GM19351 (cell line): ENCODE results near the gene SLC38A3.

ENCODE experiments used
- ATAC-seq: cut with Tn5 transposase; IDR thresholded peaks from one replicate; pipeline ENCODE4 v1.9.1; 2021; ENCODE audit warnings: mild to moderate bottlenecking, moderate library complexity; ENCODE audit not compliant: unreplicated experiment

Gene SLC38A3

DNA sequence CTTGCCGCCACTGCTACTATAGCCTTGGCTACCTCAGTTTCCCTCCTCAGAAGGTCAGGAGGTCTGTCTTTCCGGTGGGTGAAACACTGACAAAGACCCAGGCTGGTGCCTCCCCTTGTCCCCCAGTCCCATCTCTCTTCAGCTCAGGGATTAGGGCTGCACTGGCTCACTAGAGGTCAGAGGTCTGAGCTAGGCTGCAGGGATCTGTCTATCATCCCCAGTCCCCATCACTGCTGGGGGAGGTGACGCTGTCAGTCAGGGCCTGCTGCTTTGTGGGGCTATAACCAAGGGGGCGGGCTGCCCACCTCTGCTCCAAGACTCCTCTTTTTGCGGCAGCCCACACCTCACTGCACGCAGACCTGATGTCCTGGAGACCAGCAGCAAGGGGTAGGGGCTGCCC lies 36.3 kb upstream of the SLC38A3 start:
- no peak for ATAC-seq

DNA sequence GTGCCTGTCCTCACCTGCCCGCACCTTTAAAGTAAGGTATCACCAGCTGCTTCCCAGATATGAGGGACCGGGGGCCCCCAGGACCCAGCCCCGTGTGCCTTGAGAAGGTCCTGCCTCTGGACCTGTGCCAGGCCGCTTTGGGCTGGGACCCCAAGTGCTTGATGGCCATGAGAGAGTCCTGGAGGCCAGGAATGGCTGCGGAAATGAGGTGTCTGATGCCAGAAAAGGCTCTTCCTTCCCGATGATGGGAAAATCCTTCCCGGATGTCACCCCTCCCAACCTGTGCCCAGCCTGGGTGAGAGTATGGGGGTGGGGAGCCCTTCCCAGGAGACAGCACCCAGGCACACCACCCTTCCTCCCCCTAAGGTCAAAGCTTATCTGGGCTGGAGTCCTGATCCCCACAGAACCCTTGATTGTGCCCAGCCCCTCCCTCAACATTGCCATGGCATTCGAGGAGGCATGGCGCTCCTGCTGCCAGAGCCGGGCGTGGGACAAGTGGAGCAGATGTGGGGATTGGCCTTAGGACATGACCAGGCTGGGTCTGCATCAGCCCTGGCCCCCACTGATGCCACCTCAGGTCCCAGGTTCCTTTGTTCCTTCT lies 35.7 kb upstream of the SLC38A3 start:
- no peak for ATAC-seq

DNA sequence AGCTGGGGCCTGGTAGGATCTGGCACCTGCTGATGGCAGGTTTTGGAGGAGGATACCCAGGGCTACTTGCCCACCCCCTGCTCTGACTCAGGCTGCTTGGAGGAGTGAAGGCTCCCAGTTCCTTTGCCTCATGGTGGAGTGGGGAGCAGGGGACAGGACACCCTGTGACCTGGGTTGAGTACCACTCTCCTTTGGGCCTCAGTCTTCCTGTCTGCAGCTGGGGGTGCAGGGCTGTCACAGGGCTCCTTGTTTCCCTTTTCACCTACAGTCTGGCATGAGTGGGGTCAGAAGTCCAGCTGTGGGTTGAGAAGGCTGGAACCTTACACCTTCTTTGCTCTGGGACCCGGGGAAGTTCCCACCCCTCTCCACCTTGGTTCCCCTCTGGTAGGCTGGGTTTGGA lies 35.2 kb upstream of the SLC38A3 start:
- ATAC-seq: no peak

DNA sequence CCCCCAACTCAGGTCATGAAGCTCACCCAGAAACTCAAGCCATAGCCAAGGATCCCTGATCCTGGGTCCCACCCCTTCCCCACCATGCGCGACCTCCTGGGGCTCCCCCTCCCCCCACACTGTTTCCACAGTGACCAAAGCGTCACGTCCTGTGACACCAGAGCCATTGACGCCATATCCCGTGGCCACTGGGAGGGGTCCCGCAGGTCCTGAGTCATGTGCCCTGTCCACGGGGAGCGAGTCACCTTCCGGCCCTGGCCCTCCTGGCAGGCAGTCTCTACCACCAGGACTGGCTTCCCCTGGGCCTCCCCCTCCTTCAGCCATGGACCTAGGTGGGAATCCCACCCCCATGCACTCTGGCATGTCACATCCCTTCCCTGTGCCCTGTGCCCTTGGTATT lies 34.4 kb upstream of the SLC38A3 start:
- no peak for ATAC-seq

DNA sequence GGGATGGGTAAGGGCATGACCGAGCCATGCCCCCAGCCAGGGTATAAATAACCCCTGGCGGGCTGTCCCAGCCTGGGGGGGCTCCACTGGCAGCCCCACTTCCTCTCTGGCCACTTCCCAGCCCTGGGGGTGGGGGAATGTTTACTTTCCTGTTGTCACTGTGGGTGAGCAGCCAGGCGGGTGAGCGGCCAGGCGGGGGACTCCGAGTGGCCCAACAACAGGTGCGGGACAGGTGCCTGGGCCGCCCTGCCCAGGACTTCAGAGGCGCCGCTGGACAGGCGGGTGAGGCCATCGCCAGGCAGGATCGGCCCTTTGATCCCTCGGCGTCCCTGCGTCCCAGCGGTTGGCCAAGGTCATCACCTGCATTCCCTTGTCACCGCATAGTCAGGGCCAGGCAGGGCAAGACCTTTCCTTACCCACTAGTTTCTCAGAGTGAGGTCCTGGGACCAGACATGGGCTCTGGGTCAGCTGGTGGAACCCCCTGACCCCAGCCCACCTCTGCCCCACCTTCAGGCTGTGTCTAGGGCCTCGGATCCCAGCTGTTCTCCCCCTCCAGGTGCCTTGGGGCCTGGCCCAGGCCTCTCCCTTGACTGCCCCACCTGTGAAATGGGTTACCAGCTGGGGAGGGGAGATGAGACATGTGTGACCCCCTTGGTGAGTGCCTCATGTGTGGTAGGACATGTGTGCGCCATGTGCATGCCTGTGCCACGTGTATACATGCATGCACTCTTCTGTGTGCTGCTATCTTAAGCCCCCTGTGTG lies 33.4 kb upstream of the SLC38A3 start:
- no peak for ATAC-seq

DNA sequence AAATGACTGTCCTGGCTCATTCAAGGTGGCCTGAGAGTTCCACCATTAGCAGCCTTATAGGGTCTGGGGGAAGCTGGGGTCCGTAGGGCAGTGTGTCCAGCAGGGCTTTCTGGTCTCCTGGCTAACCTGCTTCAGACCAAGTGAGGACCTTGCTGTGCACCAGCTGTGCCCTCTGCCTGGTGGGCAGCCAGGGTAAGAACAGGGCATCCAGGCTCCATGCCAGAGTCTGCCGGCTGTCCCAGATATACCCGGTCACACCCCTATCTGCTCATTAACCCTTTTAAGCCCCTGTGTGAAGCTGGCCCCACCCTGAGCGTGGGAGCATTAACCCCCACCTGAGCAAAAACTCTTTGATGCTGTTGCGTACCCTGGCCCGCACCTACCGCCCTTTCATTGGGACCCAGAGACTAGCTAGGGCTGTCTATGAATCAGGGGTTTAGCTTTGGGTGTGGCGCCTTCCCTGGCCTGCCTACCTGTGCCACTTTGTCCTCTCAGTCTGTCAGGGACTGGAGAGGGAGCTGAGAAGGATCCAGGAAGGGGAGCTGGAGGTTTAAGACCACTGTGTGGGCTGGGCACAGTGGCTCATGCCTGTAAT lies 32.3 kb upstream of the SLC38A3 start:
- no peak for ATAC-seq

DNA sequence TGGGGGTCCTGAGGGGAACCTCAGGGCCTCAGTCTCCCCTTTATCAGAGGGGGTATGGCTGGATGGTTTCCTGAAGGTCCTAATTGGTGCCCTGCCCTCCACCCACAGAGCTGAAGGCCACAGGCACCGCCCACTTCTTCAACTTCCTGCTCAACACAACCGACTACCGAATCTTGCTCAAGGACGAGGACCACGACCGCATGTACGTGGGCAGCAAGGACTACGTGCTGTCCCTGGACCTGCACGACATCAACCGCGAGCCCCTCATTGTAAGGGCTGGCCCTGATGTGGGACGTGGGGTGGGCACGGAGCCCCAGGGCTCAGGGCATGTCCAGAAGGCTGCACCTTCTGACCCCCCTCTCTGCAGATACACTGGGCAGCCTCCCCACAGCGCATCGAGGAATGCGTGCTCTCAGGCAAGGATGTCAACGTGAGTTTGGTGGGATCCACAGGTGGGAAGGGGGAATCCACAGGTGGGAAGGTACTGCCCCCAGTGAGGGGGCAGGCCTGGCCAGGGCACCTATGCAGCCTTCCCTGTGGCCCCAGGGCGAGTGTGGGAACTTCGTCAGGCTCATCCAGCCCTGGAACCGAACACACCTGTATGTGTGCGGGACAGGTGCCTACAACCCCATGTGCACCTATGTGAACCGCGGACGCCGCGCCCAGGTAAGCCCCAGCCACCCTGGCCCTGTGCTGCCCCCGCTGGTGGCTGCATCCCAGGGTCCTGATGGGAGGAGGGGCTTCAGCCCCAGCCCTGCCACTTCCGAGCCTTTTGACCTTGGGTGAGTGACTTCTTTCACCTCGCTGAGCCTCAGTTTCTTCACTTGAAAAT lies 31.2 kb upstream of the SLC38A3 start:
- no peak for ATAC-seq

DNA sequence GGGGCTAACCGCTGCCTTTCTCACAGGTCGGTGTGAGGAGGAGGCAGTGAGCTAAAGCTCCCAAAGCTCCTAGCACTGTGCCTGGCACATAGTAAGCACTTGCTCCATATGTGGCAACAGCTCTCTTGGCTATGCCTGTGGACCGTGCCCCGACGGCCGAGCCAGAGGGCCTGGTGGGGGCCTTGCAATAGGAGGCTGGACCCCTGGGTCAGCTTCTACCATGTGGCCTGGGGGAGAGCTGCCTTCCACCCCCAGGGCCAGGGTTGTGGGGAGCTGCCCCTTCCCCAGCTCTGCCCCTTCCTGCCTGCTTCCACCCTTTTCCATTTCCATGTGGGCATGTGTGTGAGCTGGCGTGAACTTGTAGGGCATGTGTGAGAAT lies 30.6 kb upstream of the SLC38A3 start:
- ATAC-seq: no peak

DNA sequence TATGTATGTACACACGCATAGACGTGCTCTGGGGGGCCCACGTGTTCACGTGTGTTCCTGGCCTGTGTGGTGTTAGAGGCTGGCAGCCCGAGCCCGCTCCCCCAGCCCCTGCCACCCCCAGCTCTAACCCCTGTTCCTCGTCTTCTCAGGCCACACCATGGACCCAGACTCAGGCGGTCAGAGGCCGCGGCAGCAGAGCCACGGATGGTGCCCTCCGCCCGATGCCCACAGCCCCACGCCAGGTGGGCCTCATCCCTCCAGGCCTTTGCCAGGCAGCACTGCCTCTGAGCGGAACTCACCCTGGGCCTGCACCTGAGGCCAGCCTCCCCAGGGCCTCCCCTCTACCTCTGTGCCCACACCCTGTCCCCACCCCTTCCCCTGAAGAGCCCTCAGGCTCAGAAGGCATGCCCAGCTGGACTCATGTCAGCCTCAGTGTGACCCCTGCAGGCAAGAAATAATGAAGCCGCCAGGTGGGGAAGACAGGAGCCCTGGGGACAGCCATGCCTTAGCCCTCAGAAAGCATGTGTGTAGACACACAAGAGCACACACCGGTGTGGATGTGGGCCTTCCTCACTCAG lies 30.0 kb upstream of the SLC38A3 start:
- no peak for ATAC-seq

DNA sequence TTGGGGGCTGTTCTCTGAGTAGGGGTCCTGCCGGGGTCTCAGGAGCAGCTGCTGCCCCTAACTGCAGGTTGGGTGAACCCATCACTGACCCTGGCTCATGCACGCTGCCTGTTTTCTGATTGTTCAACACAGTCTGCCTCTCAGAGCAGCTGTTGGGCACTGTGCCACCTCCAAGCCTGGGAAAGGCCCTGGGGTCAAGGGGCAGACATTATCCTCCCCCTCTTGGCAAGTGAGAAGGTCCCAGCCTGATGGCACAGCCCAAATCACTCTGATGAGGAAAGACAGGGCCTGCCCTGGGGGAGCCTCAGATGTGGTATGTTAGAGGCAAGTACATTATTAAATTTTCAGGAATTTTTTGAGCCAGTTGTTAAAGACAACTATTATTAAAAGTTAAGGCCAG lies 27.7 kb upstream of the SLC38A3 start:
- ATAC-seq: no peak

DNA sequence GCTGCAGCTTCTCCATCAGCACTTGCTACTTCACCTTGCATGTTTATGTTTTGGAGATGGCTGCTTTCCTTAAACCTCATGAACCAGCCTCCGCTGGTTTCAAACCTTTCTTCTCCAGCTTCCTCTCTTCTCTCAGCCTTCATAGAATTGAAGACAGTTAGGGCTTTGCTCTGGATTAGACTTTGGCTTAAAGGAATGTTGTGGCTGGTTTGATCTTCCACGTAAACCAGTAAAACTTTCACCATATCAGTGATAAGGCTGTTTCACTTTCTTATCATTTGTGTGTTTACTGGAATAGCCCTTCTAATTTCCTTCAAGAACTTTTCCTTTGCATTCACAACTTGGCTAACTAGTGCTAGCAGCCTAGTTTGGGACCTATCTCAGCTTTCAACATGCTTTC lies 25.4 kb upstream of the SLC38A3 start:
- no peak for ATAC-seq

DNA sequence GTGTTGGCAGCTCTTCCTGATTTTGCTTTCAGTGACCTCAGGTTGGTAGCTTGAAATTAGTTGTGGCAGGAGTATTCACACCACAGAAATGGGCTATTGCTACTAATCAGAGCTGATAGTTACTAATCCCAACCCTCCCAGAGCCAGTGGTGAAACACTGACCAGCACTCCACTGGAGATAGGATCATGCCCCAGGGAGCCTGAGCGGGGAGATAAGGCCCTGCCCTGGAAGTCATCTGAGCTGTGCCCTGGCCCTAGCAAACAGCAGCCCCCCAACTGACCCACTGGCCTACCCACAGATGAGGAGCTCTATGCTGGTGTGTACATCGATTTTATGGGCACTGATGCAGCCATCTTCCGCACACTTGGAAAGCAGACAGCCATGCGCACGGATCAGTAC lies 23.1 kb upstream of the SLC38A3 start:
- no peak for ATAC-seq

DNA sequence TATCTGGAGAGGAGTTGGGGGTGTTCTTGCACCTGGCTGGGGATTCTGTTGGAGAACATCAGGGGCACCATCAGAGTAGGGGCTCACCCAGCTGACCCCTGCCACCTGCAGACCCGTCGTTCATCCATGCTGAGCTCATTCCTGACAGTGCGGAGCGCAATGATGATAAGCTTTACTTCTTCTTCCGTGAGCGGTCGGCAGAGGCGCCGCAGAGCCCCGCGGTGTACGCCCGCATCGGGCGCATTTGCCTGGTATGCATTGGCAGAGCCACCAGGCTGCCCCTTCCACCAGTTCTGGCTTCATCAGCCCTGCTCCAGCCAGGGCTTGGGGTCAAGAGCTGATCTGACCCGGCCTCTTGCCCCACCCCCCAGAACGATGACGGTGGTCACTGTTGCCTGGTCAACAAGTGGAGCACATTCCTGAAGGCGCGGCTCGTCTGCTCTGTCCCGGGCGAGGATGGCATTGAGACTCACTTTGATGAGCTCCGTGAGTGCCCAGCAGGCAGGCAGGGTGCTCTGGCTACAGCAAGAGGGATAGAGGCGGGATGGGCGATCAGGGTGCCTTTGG lies 22.5 kb upstream of the SLC38A3 start:
- no peak for ATAC-seq

DNA sequence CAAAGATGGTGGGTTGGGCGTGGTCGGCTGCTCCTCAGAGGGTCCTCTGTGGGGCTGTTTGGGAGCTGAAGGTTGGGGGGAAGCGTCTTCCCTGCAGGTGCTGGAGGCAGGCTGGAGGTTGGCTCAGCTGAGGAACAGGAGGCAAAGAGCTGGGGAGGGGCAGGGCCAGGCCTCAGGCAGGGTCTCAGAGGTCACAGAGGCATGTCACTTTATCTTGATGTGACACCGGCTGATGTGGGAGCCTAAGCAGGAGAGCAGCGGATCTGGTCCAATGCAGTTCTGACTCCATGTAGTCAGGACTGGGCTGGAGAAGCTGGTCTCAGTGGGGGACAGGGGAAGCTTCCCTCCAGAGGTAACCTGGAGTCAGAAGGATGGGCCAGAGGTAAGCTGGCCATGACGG lies 21.3 kb upstream of the SLC38A3 start:
- no peak for ATAC-seq

DNA sequence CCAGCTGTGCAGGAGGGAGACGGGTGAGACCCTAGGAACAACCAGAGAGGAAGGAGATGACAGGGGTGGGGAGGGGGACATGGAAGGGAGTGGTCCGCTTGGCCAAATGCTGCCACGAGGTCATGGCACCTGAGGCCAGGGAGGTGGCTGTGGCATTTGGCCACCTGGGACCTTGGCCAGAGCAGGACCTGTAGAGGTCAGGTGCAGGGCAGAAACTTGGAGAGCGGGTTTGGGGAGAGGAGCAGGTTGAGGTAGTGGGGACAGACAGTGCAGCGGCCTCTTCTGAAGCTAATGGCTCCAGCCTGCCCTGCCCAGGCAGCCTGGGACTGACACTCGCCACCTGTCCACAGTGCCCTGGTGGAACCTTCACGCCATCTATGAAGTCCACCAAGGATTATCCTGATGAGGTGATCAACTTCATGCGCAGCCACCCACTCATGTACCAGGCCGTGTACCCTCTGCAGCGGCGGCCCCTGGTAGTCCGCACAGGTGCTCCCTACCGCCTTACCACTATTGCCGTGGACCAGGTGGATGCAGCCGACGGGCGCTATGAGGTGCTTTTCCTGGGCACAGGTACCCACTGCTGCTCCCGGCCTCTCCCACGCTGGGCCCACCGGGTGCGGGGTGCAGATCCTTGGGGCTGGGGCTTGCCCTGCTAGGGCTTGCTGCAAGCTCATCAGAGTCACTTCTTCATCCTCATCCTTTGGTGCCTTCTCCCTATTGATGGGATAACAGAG lies 20.7 kb upstream of the SLC38A3 start:
- no peak for ATAC-seq

DNA sequence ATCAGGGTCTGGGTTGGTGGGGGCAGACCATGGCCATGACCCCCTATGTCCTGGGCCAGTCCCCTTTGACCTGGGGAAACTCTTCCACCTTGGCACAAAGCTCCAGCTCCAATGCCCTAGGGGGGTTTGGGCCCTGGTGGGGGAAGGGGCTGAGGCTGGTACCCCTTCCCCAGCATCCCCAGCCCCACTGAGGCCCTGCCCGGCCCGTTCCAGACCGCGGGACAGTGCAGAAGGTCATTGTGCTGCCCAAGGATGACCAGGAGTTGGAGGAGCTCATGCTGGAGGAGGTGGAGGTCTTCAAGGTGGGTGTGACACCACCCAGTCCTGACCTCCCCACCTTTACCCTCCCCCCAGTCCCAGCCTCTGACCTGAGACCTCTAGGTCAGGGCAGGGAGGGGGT lies 19.8 kb upstream of the SLC38A3 start:
- no peak for ATAC-seq

DNA sequence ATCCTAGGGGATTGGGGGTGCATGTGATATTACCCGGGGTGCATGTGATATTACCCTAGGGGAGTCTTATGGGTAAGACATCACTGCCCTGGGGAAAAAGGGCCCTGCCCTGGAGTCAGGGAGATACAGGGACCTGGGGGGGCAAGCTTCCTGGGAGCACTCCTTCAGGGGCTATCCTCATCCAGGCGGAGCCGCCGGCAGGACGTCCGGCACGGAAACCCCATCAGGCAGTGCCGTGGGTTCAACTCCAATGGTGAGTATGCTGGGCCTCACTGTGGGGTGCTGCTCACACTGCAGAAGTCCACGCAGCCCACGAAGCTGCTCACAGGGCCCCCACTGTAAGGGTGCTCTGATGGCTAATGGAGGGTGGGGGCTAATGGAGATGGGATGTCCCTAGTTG lies 19.0 kb upstream of the SLC38A3 start:
- ATAC-seq: no peak

DNA sequence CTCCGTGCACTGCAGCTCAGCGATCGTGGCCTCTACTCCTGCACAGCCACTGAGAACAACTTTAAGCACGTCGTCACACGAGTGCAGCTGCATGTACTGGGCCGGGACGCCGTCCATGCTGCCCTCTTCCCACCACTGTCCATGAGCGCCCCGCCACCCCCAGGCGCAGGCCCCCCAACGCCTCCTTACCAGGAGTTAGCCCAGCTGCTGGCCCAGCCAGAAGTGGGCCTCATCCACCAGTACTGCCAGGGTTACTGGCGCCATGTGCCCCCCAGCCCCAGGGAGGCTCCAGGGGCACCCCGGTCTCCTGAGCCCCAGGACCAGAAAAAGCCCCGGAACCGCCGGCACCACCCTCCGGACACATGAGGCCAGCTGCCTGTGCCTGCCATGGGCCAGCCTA lies 17.3 kb upstream of the SLC38A3 start:
- ATAC-seq: no peak

DNA sequence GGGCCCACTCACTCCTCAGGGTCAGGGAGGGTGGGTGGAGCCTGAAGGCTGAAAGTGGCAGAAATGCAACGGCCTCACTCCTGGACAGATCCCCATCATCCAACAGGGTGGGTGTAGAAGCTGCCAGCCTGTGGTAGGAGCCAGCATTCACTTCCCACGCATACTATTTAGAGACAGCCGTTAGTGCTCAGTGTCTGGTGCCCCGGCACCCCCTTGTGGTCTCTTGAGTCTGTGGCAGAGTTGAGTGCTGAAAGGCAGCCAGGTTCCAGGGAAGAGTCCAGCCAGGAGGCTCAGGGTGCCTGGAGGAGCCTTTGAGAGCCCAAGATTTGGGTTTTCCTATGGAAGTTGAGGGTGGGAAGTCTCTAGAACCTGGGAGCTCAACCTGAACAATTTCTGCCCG lies 15.8 kb upstream of the SLC38A3 start:
- ATAC-seq: peak; percentile 54

DNA sequence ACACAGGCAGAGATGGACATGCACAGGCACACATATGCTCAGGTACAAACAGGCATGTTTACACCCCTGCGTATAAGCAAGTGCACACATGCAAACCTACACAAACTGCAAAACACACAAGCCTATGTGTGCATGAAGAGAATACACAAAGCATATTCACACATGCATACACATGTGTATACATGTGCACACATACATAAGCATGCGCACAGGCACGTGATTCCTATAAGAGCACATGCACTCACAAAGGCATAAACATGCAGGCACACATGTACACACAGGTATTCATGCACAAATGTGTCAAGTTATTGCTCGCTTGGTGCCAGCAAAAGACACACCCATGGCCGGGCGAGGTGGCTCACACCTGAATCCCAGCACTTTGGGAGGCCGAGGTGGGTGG lies 15.1 kb upstream of the SLC38A3 start:
- no peak for ATAC-seq
